ENCODE data around the gene KRTAP10-3. TPM values are rescaled to one million over a fixed set of nuclear protein-coding genes. Genes with fewer than 3 reads are reported as not detected.
"Not testable (repeated sequence)": the region's sequence is repeated elsewhere in the genome, so short reads cannot be mapped to it uniquely, and the experiment has no call there.

Gene KRTAP10-3
- total RNA-seq, 1 donor from 2014 or later, result not detected

DNA sequence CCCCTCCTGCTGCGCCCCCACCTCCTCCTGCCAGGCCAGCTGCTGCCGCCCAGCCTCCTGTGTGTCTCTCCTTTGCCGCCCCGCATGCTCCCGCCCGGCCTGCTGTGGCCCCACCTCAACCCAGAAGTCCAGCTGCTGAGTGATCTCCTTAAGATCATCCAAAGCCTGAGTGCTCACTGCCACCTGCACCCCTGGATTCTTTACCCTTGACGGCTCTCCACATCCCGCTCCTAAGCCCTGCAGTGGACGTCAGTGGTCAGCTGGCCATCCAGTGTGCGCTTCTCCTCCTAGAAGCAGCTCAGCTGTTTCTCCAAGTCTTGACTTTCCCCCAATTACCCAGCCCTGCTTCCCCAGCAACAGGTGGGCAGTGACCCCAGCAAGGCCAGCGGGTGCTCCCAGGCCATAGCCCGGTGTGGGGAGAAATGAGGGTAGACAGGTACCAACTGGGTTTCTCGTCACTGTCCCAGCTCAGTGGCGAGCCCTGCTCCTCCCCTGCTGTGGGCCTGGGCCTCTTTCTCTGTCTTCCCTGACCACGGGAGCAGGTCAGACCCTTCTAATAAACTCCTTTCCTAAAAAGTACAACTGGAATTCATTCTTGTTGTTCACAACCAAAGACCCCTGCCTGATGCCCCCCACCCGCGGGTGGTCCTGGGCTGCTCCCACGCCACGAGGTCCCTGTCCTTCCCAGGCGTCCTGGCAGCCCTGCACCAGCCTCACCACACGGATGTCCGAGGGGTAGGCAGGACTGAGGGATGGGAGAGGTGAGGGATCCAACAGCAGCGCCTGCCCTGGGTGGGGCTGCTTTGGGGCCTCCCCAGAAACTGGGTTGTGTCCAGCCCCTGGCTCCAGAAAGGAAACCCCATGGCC is 43.2 kb upstream of the KRTAP10-3 start:
- intact Hi-C loops (cut with DNase I), result no loop called here
- DNase-seq, result peak; percentile 53
- H3K36me3 ChIP-seq, result no peaks in the 10 kb centered on the region
- TF ChIP-seq, protein P1, sequence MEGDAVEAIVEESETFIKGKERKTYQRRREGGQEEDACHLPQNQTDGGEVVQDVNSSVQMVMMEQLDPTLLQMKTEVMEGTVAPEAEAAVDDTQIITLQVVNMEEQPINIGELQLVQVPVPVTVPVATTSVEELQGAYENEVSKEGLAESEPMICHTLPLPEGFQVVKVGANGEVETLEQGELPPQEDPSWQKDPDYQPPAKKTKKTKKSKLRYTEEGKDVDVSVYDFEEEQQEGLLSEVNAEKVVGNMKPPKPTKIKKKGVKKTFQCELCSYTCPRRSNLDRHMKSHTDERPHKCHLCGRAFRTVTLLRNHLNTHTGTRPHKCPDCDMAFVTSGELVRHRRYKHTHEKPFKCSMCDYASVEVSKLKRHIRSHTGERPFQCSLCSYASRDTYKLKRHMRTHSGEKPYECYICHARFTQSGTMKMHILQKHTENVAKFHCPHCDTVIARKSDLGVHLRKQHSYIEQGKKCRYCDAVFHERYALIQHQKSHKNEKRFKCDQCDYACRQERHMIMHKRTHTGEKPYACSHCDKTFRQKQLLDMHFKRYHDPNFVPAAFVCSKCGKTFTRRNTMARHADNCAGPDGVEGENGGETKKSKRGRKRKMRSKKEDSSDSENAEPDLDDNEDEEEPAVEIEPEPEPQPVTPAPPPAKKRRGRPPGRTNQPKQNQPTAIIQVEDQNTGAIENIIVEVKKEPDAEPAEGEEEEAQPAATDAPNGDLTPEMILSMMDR (IDR thresholded peaks at IDR 0.05), result no peak
- peak; percentile 23 for ATAC-seq
- H3K4me1 ChIP-seq, result no peaks in the 10 kb centered on the region
- no peak overlapping the region for H3K27ac ChIP-seq
- no peak overlapping the region for H3K4me3 ChIP-seq
- peaks cover 9% of the 10 kb centered on the region for H3K27me3 ChIP-seq
- H3K9me3 ChIP-seq, result no peaks in the 10 kb centered on the region

DNA sequence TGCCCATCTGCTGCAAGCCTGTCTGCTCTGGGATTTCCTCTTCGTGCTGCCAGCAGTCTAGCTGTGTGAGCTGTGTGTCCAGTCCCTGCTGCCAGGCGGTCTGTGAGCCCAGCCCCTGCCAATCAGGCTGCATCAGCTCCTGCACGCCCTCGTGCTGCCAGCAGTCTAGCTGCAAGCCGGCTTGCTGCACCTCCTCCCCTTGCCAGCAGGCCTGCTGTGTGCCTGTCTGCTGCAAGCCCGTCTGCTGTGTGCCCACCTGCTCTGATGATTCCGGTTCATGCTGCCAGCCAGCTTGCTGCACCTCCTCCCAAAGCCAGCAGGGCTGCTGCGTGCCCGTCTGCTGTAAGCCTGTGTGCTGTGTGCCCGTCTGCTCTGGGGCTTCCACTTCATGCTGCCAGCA is 42.5 kb upstream of the KRTAP10-3 start:
- H3K9me3 ChIP-seq, result not testable (repeated sequence)

DNA sequence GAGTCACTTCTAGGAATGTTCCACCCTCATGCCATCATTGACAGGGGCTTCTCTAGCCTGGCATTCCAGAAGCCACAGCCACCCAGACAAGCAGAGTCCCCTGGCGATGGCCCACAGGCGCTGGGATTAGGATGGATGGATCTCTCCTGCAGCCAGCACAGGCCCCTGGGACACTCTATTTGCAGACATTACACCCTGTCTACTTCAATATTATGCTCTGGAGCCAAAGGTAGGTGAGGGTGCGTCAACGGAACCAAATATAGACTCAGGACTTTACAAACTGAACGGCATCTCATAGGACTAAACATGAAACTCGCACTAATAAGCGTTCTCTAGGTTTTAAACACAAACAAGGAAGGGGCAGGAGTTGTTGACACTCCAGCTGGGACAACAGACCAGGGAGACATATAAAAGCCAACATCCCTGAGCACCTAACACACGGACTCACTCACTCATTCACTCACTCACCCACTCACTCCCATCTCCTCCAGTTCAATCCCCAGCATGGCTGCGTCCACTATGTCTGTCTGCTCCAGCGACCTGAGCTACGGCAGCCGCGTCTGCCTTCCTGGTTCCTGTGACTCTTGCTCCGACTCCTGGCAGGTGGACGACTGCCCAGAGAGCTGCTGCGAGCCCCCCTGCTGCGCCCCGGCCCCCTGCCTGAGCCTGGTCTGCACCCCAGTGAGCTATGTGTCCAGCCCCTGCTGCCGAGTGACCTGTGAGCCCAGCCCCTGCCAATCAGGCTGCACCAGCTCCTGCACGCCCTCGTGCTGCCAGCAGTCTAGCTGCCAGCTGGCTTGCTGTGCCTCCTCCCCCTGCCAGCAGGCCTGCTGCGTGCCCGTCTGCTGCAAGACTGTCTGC is 41.8 kb upstream of the KRTAP10-3 start, which contains the start of gene KRTAP10-7:
TSS of gene KRTAP10-7 (plus strand) at position 480 of the 861 bp plus-strand sequence. CDS start at position 505, 25 bp downstream.
- H3K36me3 ChIP-seq; ATAC-seq; H3K27ac ChIP-seq; H3K4me1 ChIP-seq; intact Hi-C loops (cut with DNase I); H3K27me3 ChIP-seq; H3K4me3 ChIP-seq; H3K9me3 ChIP-seq; DNase-seq: not testable (repeated sequence)

More for the DNA sequence above, 42.5 kb upstream of the KRTAP10-3 start:
- H3K4me1 ChIP-seq; H3K27ac ChIP-seq; H3K4me3 ChIP-seq; intact Hi-C loops (cut with DNase I); ATAC-seq; H3K27me3 ChIP-seq; H3K36me3 ChIP-seq: not testable (repeated sequence)
- DNase-seq, result peak; percentile 50

DNA sequence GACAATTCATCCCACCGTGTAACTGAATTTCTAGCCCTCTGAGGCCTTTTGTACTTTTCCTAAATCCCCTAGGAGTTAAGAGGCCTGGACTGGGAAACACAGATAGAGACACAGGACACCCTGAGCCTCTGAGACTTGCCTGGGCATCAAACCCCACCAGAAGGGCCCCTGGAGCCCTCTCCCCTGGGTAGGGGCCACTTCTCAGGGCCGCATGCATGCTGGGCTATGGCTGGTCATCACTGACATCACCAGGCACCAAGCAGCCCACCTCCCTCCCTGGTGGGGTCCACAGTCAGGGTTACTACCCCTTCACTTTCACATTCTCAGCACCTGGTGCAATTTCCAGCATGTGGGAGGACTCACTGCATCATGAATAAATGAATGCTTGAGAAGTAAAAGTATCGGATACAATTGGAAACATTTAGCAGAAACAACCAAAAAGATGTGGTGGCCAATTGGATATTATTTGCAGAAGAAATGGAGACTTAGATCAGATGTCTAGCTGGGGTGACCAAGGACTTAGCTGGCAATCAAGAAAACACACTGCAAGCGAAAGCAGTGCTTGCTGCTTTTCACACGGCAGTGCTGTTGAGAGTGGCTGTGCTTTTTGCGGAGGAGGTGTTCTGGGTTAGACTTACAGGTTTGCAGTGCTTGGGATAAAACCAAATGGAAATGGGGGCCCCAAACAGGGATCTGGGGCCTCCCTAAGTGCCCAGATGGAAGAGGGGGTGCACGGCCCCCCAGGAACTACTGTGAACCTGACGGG is 40.9 kb upstream of the KRTAP10-3 start:
- no peaks in the 10 kb centered on the region for H3K4me1 ChIP-seq
- no peak for DNase-seq
- no peaks in the 10 kb centered on the region for H3K9me3 ChIP-seq
- no peaks in the 10 kb centered on the region for H3K36me3 ChIP-seq
- H3K4me3 ChIP-seq, result no peak overlapping the region
- intact Hi-C loops (cut with DNase I), result no loop called here
- peaks cover 9% of the 10 kb centered on the region for H3K27me3 ChIP-seq
- no peak overlapping the region for H3K27ac ChIP-seq
- TF ChIP-seq, protein P1 (IDR thresholded peaks at IDR 0.05), result no peak
- no peak for ATAC-seq

DNA sequence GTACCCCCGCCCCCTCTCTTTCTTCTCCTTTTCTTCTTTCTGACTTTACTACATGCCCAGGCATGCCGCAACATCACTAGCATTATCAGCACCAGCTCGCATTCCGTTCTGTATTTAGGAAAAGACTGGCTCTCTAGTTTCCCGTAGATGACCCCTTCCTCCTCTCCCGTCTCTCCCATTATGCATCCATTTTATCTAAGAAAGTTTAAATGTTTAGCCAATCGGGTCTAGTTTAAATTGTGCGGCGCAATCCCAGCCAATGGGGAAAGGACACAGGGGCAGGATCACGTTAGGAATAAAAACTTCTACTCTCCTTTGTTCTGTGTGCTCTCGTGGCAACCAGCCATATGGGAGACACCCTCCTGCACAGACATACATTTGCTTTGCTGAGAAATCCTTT is 39.5 kb upstream of the KRTAP10-3 start:
- Histone ChIP-seq H3K36me3 (no peaks in the 10 kb centered on the region), H3K9me3 (no peaks in the 10 kb centered on the region), H3K4me1 (peaks cover 3% of the 10 kb centered on the region), H3K4me3 (no peak overlapping the region), H3K27me3 (peaks cover 9% of the 10 kb centered on the region), H3K27ac (no peak overlapping the region)
- intact Hi-C loops (cut with DNase I), result no loop called here
- TF ChIP-seq, protein P1 (IDR thresholded peaks at IDR 0.05), result no peak
- DNase-seq, result no peak
- no peak for ATAC-seq

DNA sequence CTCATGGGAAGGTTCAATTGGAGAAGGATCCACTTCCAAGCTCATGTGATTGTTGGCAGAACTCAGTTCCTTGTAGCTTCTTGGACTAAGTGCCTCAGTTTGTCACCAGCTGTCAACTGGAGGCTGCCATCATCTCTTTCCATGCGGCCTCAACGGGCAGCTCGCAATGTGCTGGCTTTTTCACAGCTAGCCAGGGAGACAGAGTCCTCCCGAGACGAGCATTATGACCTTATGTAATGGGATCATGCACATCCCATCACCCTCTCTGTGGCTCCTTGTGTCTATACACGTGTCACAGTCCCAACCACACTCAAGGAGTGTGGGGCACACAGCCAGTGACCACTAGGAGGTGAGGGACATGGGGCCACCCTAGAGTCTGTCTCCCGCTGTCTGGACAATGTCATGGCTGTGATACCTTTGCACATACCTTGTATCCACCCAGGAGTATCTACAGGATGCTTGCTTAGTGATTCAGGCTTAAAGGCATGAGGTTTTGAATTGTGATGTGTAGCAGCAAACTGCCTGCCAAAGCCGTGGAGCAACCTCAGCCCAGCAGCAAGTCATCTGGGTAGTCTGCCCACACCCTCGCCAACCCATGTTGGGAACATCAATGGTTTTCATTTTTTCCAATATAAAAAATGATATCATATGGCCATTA is 37.6 kb upstream of the KRTAP10-3 start:
- H3K9me3 ChIP-seq, result no peaks in the 10 kb centered on the region
- TF ChIP-seq, protein P1 (IDR thresholded peaks at IDR 0.05), result no peak
- H3K4me3 ChIP-seq, result no peak overlapping the region
- ATAC-seq (peak; percentile 33), DNase-seq (no peak)
- no peaks in the 10 kb centered on the region for H3K36me3 ChIP-seq
- no peaks in the 10 kb centered on the region for H3K27me3 ChIP-seq
- H3K27ac ChIP-seq, result no peak overlapping the region
- peaks cover 3% of the 10 kb centered on the region for H3K4me1 ChIP-seq
- intact Hi-C loops (cut with DNase I), result no loop called here

Measured in upper lobe of right lung (tissue), 1 donor.